Stimulated activated CD8-positive, alpha-beta memory T cell treated with anti-CD3 and anti-CD28 coated beads, Interleukin-12 subunit alpha, Interleukin-12 subunit beta, amount 100 ng/mL, for 1 hour (primary cell): ENCODE results near the gene GANAB.
"Not testable (repeated sequence)": the region's sequence is repeated elsewhere in the genome, so short reads cannot be mapped to it uniquely, and the experiment has no call there.

Experiments used
- DNase-seq: peaks from one replicate; pipeline ENCODE4 v3.0.0-alpha.2; 2020; ENCODE audit warnings: low read depth

The GANAB gene

DNA sequence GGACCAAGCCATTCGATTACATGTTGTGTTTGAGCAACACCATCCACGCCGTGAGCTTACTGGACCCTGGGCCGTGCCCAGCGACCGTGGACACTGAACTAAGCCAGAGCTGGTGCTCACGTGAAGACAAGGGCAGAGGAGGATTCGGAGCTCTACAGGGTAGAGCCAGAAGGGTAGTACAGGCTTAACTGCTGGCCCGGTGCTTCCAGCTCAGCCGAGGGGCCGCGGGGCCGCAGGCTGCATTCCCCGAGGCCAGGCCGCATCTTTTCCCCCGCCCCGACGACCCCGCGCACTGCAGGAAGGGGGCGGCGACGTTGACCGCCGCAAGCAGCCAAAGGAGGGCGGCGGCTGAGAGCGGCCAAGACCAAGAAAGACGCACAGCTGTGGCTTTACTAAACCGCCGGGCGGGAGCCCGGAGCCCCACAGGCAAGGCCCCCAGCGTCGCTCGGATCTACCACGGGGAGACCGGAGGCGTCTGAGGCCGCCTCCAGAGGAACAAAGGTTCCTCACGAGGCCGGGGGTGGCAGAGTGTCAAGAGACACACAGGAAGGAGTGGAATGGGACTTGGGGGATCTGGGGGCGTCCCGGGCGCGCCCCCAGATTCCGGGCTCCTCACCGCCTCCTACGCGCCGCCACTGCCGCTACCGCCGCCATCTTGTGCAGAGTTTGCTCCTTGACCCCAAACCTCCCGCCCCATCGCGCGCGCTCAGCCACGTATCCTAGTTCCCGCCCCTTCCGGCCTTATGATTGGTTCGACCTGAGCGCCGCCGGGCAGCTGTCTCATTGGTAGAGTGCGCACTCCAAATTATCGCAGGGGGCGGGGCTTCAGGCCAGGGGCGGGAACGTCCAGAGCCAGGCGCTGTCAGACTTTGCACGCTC, at the start of gene GANAB:
Gene GANAB, minus strand, starts transcription at position 668 of the 879 bp plus-strand sequence. Its CDS starts 14 bp downstream, at position 654.
- DNase-seq: peak; percentile 99

DNA sequence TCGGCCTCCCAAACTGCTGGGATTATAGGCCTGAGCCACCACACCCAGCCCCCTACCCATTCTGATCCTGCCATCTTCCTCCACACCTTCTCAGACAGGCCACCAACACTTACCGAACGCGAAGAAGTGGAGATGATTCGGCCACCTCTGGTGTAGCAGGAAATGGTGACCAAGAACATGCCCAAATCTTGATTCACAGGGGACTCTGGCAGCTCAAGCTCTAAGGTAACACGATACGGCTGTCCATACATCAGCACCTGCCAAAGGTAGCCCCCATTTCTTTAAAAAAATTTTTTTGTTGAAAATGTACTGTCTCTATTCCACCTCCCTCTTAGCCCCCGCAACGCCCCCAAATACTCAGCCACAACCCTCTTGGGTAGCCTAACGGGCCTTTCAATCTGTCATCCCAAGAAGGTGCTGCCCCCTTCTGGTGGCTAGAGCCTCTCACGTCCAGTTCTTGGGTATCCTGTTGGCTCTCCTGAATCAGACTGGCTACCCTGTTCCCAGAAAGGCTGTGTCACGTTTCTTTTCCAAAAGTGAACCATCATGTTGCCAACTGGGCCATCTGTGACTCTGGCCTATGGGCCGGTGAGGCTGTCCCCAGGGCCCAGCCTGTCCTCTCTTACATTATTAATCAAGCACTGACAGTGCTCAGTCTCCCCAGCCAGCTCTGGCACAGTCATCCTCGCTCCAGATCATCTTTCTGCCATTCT, 48.2 kb upstream of the GANAB start:
- peak; percentile 66 for DNase-seq

DNA sequence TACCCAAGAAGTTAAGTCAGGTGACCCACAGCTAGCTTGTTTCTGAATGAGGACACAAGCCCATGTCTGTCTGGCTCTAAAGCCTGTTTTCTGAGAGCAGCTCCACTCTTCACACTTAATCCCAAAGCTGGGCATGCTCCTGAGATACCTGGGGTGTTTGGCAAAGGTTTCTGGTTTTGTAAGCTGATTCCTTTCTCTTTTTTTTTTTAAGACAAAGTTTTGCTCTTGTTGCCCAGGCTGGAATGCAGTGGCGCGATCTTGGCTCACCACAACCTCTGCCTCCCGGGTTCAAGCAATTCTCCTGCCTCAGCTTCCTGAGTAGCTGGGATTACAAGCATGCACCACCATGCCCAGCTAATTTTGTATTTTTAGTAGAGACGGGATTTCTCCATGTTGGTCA, 47.2 kb upstream of the GANAB start:
- not testable (repeated sequence) for DNase-seq

DNA sequence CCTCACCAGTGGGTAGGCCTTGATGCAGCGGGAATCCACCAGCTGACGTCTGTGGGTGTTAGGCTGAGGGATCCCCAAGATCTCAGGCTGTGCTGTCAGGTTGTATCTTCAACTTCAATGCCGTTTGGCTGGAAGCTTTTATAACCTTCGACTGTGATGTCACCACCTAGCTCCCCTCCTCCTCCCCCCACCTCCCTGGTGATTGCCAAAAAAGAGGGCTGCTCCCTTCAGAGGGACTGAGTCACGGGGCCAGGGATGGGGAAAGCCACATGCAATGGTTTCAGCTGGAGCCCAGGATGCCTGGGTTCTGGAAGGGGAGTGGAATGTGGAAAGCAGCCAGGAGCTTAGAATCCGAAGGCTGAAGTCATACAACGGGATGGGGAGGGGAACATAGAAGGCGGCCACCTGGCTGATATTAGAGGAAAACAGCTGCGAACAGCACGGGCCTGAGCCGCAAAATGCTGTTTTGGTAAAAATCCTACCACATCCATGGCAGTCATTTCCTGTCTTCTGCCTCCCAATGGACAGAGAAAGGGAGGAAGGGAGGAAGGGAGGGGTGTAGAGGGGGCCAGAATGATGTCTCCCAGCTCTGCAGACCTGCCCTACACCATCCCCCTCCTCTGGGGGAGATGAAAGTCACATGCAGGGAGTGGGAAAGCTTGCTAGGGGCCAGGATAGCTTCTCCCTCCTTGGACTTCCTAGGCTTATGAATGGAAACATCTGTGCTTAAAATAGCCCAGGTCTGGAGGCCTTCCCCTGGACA, 43.2 kb upstream of the GANAB start, which contains the start of gene LRRN4CL:
Gene LRRN4CL, minus strand, starts transcription at position 110 of the 763 bp plus-strand sequence. CDS start 1,022 bp downstream, outside the sequence.
- DNase-seq: no peak

DNA sequence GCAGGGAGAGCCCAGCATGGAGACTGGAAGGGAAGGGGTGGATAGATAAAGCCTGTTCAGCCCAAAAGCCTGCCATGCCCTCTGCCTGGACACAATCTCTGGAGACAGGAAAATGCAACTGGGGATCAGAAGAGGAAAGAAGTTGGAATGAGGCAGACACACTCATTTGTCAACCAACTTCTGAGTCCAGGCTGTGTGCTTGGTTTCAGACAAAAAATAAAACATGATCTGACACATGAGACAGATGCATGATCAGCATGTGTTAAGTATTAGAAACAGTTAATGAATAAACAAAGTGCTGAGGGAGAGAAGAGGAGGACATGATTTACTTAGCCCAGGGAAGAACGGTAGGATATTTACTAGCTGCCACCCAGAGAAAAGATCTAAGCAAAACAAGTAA, 42.1 kb upstream of the GANAB start:
- no peak for DNase-seq

DNA sequence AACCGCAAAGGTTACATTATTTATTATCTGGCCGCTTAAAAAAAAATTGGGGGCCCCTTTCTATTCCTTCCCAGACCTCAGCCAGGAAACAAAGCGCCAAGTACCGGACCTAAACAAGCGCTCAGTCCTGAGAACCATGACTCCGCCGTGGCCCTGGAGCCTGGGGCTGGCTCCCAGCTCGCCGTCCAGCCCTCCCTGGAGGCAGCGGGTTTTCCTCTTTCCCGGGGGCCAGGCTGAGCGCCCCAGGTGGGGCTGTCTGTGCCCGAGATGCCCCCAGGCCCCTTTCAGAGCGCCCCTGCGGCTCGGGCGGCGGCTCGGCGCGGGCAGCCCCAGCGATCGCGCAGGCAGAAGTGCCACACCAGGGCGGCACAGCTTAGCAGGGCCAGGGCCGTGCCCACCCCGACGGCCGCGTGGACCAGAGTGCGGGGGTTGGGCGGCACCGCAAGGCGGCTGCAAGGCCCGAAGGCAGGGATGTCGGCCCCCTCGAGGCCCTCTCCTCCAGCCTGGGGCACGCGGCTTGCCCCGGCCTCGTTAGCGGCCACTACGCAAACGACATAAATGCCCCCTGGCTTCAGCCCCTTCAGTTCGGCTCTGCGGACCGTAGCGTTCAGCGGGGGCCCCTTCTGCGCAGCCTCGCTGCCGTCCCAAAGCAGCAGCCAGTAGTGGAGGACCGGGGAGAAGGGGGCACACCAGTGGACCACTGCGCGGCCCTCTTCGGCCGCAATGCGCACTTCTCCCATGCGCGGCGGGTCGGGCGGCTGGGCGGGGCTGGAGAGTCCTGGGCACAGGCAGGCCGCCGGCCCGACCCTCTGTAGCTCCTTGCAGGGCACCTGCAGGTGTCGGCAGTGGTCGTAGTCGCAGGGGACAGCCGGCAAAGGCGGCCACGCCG, 41.3 kb upstream of the GANAB start:
- DNase-seq: no peak

DNA sequence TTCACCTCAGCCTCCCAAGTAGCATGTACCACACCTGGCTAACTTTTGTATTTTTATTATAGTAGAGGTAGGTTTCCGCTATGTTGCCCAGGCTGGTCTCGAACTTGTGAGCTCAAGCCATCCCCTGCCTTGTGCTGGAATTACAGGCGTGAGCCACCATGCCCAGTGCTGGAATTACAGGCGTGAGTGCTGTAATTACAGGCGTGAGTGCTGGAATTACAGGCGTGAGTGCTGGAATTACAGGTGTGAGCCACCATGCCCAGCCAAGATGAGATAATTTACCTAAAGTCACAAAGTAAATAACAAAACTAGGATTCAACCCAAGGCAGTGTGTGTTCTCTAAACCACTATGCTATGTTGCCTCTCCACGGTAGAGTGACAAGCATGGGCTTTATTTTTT, 36.1 kb upstream of the GANAB start:
- DNase-seq: no peak

DNA sequence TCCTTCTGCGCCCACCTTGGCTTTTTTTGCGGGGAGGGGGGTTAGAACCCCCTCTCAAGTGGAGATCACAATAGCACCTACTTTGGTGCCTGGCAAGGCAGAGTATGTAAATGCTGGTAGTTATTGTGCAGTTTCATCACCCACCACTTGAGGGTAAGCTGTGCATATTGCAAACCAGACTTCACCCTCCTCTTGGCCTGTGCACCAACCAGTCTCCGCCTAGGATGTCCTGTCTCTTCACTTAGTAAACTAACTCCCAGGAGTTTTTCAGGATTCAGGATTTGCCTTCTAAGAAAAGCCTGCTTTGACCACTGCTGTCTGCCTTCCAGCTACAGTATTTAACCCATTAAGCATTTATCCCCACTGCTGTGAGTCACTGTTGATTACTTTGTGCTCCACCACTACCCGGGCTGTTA, 34.4 kb upstream of the GANAB start:
- no peak for DNase-seq

DNA sequence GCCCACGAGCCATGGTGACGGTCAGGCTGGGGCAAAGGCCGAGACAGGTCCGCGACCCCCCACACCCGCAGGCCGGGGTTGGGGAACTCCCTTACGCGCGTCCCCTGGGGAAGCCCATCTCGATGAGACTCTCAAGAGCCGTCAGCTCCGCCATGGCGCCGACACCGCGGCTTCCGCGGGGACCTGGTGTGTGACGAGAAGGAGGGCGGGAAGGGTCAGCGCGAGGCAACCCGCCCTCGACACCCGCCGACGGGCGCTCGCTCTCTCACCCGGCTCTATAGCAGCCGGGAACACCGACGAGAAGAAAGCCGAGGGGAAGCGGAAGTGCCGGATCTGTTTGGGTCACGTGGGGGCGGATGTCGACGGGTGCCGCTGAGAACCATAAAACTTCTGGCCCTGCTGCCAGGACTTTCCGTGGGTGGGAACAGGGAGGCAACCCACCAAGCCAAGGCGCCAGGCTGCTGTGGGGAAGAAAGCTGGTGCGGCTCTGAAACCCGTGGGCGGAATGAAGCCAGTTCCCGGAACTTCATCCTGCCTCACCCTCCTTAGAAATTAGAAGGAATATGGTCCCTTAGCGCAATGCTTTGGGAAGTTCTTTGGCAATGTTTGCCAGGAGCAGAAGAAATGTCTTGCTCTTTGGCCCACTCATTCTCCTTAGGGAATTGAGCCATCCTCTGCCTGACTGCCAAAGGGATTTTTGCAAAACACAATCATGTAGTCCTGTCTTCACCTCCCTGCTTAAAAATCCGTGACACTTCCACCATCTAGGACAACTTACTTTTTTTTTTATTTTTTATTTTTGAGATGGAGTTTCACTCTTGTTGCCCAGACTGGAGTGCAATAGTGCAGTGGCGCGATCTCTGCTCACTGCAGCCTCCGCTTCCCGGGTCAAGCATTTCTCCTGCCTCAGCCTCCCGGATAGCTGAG, 32.6 kb upstream of the GANAB start, which contains the start of gene UBXN1:
Gene UBXN1, minus strand, starts transcription at position 304 of the 927 bp plus-strand sequence. Its CDS starts 150 bp downstream, at position 154.
- peak; percentile 70 for DNase-seq

DNA sequence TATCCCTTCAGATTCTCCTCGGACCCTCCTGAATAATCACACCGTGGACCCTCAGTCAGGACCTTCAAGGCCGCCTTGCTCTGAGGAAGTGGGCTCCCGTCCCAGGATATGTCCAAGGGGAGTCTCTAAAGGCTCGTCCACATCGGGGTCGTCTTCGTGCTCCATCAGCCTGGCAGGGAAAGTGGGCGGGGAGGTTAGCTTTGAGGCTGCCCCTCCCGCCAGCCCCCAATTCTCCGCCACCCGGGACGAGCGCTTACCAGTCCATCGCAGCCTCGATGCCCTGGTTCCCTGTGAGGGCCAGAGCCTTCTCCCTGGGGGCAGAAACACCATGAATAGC, 32.0 kb upstream of the GANAB start:
- no peak for DNase-seq

DNA sequence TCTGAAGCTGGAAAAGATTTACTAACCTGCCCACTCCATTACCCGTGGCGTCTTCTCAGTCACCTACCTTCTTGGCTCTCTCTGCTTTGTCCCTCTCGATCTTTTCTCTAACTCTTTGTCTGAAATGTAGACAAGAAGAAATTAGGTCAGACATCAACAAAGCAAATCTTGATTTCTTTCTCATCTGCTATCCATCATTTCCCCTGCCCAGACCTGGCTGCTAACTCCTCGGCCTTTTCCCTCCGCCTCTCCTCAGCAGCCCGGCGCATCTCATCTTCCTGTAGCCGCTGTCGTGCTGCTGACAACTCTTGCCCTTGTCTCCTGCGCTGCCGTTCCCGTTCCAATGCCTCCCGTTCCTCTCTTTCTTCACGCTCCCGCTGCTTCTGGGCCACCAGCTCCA, 31.3 kb upstream of the GANAB start:
- no peak for DNase-seq

DNA sequence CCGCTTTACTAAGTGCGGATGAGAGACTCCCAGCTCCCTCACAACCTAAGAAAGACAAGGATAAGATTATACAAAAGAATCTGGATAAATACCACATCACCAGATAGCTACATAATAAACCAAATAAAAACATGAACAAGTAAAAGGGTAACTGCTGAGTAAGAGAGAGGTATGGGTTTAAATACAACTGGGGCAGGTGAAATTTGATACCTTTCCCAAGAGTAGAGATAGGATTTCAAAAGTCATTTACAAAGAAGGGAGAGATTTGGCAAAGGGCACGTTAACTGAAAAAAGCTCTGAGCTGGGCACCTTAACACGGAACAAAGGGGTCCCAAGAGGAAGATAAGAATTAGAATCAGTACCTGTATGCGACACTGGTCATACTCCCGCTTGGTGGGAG, 30.7 kb upstream of the GANAB start:
- no peak for DNase-seq

DNA sequence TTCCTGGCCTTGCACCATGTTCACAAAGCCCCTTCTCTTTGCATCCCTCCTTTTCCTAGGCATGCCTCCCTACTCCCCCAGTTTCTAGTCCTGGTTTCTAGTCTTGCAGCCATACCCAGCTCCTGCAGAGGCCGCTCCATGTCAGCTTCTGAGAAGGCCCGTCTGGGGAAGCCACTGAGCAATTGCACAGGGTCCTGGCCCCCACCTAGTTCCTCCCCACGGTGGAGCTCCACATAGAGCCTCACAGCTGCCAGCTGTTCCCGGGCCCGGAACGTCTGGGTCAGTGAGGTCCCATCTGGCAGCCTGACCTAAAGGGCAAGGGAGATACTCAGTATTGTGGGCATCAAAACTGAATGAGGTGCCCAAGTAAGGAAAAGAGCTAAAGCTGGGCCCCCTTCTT, 30.3 kb upstream of the GANAB start:
- DNase-seq: no peak

DNA sequence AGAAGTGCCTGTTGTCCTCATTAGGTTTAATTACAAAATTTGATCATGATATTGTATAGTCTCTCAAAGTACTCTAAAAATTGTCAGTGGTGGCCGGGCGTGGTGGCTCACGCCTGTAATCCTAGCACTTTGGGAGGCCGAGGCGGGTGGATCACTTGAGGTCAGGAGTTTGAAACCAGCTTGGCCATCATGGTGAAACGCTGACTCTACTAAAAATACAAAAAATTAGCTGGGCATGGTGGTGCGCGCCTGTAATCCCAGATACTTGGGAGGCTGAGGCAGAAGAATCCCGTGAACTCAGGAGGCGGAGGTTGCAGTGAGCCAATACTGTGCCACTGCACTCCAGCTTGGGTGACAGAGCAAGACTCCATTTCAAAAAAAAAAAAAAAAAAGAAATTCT, 29.0 kb upstream of the GANAB start:
- not testable (repeated sequence) for DNase-seq

DNA sequence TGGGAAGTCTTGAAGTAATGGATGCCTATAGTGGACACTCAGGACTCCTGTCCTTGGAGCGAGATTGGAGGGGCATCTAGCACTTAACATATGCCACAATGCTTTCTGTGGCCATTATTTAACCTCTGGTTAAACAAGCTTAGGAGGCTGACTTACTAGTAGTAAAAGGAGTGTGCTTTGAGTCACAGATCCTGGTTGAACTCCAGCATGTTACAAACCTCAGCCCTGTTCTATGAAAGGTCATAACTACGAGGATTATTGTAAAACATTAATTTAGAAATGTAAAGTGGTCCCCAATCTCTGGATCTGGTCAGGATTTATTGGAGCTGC, 26.7 kb upstream of the GANAB start:
- no peak for DNase-seq

DNA sequence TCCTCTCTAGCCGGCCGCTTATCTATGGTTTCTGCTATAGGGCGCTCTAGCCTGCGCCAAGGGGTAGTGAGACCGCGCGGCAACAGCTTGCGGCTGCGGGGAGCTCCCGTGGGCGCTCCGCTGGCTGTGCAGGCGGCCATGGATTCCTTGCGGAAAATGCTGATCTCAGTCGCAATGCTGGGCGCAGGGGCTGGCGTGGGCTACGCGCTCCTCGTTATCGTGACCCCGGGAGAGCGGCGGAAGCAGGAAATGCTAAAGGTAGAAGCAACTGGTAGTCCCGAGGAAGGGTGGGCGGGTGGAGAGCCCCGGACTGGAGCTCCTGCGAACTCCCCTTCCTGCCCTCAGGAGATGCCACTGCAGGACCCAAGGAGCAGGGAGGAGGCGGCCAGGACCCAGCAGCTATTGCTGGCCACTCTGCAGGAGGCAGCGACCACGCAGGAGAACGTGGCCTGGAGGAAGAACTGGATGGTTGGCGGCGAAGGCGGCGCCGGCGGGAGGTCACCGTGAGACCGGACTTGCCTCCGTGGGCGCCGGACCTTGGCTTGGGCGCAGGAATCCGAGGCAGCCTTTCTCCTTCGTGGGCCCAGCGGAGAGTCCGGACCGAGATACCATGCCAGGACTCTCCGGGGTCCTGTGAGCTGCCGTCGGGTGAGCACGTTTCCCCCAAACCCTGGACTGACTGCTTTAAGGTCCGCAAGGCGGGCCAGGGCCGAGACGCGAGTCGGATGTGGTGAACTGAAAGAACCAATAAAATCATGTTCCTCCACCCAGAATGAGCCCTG, 25.4 kb upstream of the GANAB start, which contains the start of the genes LBHD1 and UQCC3:
Gene LBHD1, minus strand, starts transcription at position 660 of the 782 bp plus-strand sequence. CDS start 2,236 bp downstream, outside the sequence.
Gene UQCC3, plus strand, starts transcription at position 66 of the 782 bp plus-strand sequence. Its CDS starts 73 bp downstream, at position 139.
- DNase-seq: peak; percentile 53

DNA sequence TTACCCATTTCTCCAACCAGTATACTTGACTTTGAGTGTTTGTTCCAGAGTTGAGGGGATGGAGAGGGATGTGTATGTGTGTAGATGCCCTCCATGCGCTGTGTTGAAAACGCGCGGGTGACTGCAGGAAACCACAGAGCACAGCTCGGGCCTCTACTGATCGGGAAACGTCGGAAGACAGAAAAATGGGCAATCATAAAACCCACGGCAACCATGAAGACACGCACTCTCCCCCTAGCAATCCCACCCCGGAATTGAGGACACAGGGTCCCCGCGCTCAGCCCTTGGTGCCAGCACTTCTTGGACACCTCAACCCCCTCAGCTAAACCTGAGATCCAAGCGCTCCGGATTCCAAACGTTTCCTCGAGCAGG, 24.8 kb upstream of the GANAB start:
- DNase-seq: no peak

DNA sequence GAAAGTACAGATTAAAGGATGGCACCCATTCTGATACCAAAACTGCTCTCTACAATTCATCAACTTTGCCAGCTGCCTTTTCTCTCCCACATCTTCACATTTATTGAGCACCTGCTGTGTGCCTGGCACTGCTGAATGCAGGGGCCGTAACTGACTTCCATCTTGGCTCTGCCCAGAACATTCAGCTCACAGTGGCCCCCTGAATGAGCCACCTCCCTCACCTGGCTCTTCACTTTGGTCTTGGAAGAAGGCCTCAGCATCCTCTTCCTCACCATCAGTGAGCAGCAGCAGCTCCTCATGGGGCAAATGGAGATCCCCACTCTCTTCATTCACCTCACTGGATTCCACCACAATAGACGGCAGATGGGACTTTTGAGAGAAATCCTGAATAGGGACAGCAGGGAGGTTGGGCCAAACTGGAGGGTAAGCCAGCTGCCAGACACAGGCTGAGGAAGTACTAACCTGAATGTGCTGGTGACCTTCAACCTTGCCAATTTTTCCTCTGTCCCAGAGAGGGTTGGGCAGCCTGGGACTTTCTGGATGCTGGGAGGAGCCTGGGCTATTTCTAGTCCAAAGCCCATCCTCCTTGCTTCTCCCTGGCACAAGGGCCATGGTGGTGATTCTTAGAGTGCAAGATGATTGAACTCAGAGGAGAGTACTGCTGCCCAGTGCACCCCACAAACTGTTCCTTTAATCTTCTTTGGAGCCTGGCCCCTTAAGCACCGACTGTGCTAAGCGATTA, 23.2 kb upstream of the GANAB start:
- no peak for DNase-seq

DNA sequence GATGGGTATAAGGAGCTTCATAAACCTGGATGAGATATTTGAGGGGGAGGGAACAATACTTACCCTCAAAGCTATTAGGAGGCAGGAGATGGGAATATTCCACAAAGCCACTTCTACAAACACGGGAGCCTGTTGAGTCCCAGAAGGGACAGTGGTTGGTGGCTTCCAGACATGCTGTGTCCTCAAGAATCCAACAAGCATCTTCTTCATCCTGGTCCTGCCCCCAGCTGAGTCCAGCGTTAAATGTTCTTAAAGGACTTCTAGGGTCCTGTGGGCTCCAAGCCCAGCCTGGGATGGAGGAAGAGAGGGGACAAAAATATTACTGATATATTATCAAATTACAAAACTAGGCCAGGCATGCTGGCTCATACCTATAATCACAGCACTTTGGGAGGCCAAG, 21.0 kb upstream of the GANAB start:
- no peak for DNase-seq
